Caki2 (cell line): ENCODE results near the gene TMPRSS11E. TPM values are rescaled to one million over a fixed set of nuclear protein-coding genes. Genes with fewer than 3 reads are reported as not detected.
"Not testable (repeated sequence)": the region's sequence is repeated elsewhere in the genome, so short reads cannot be mapped to it uniquely, and the experiment has no call there.

ENCODE experiments used
- DNase-seq: peaks from one replicate; pipeline ENCODE4 v3.0.0-alpha.2; 2015; ENCODE audit warnings: low read depth
- in situ Hi-C: cut with HindIII; loops from 2 replicates; pipeline ENCODE4 v1.10.0; 2016; ENCODE audit warnings: low sequenced_read_pairs, low pct_unique_long_range_greater_than_20kb, mixed read lengths
- total RNA-seq: library from RNA; depleted of rRNA; stranded (reverse); fragments of >200 nt; shearing (Covaris generic); gene quantifications from 2 replicates; pipeline ENCODE4 v1.2.3, GENCODE V29; 2014; ENCODE audit warnings: low replicate concordance; rRNA removed

TMPRSS11E gene
- total RNA-seq, 1 experiment from 2014 or later = not detected

DNA sequence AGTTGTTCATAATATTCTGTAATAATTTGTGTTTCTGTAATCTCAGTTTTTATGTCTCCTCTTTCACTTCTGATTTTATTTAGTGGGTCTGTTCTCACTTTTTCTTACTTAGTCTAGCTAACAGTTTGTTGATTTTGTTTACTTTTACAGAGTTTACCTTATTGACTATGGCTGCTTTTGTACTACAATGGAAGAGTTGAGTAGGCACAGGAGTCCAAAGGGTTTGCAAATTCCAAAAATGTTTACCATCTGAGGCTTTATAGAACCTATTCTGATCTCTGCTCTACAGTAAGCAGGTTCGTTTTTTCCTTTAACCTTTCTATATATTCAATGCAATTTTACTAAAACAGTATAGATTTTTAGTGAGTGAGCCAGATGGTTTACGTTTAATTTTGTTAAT is 73.7 kb downstream of the TMPRSS11E start:
- DNase-seq = no peak
- in situ Hi-C loops = no loop called here

DNA sequence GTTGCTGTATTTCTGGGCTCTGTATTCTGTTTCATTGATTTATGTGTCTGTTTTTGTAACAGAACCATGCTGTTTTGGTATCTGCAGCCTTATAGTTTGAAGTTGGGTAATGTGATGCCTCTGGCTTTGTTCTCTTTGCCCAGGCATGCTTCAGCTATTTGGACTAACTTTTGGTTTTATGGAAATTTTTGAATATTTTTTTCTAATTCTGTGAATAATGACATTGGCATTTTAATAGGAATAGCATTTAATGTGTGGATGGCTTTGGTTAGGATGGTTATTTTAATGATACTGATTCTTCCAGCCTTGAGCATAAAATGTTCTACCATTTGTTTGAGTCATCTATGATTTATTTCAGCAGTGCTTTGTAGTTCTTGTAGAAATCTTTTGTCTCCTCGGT is 75.0 kb downstream of the TMPRSS11E start:
- in situ Hi-C loops, DNase-seq: not testable (repeated sequence)

DNA sequence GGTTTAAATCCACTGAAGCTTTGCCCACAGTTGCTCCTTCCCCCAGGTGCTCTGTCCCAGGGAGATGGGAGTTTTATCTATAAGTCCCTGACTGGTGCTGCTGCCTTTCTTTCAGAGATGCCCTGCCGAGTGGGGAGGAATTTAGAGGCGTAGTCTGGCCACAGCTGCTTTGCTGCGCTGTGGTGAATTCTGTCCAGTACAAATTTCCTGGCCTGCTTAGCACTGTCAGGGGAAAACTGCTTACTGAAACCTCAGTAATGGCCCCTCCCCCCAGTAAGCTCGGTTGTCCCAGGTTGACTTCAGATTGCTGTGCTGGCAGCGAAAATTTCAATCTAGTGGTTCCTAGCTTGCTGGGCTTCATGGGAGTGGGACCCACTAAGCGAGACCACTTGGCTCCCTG is 88.7 kb downstream of the TMPRSS11E start:
- DNase-seq = no peak

DNA sequence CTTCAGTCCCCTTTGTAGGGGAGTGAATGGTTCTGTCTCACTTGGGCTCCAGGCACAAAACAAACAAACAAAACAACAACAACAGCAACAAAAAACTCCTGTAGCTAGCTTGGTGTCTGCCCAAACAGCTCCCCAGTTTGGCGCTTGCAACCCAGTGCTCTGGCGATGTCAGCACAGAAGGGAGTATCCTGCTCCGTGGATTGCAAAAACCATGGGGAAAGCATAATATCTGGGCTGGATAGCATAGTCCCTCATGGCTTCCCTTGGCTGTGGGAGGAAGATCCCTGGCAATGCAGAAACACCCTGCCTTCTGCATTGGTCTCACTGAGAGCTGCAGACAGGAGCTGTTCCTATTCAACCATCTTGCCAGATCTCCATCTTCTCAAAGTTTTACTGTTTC is 89.1 kb downstream of the TMPRSS11E start:
- in situ Hi-C loops = no loop called here
- no peak for DNase-seq

More for the DNA sequence above, 88.7 kb downstream of the TMPRSS11E start:
- in situ Hi-C loops = no loop called here

DNA sequence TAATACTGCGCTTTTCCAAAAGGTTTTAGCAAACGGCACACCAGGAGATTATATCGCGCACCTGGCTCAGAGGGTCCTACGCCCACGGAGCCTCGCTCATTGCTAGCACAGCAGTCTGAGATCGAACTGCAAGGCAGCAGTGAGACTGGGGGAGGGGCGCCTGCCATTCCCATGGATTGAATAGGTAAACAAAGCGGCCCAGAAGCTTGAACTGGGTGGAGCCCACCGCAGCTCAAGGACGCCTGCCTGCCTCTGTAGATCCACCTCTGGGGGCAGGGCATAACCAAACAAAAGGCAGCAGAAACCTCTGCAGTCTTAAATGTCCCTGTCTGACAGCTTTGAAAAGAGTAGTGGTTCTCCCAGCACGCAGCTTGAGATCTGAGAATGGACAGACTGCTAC is 95.5 kb downstream of the TMPRSS11E start:
- in situ Hi-C loops, DNase-seq: not testable (repeated sequence)

Other genes with a start within 250 kb of the TMPRSS11E start
- gene TMPRSS11B, start 201.8 kb upstream of the TMPRSS11E start, total RNA-seq = not detected in 2 replicates
- 8.2 and 9.7 TPM in 2 replicates for gene YTHDC1, start 97.4 kb upstream of the TMPRSS11E start, total RNA-seq
- not detected in 2 replicates for gene UGT2B17, start 128.9 kb downstream of the TMPRSS11E start, total RNA-seq
- gene UGT2B15, start 223.2 kb downstream of the TMPRSS11E start, total RNA-seq = not detected in 2 replicates